ENCODE results near the gene APP. TPM values are rescaled to one million over a fixed set of nuclear protein-coding genes. Genes with fewer than 3 reads are reported as not detected.

APP gene
- polyA plus RNA-seq, 2 donors, result 28.6 to 81.7 TPM

GRCh38 chr21:25887646-25888306 is 282.8 kb downstream of the APP start:
- Histone ChIP-seq H3K27ac (ENCODE audit: low read depth in 2 of 2, low read length in 1 of 2) (no peak overlapping the region), H3K9me3 (ENCODE audit: control insufficient read depth in 2 of 2, insufficient read depth in 1 of 2, low read depth in 1 of 2, low read length in 1 of 2) (no peaks in the 10 kb centered on the region), H3K4me1 (ENCODE audit: control insufficient read depth in 2 of 2, insufficient read depth in 2 of 2, low read length in 1 of 2) (no peaks in the 10 kb centered on the region), H3K27me3 (ENCODE audit: control insufficient read depth in 1 of 2, insufficient read depth in 2 of 2, low read length in 2 of 2) (no peaks in the 10 kb centered on the region), H3K36me3 (ENCODE audit: control insufficient read depth in 2 of 2, insufficient read depth in 2 of 2, low read length in 1 of 2) (peaks cover 0 to 3% of the 10 kb centered on the region in 2 donors), H3K4me3 (ENCODE audit: low read depth in 1 of 2, low read length in 2 of 2) (no peak overlapping the region)
- 80 to 87% methylated on average over 9 of the region's 9 CpGs for WGBS, 2 donors

- no peak overlapping the region for H3K27ac ChIP-seq (ENCODE audit: low read depth in 2 of 2, low read length in 1 of 2)
- peaks cover 0 to 3% of the 10 kb centered on the region in 2 donors for H3K36me3 ChIP-seq (ENCODE audit: control insufficient read depth in 2 of 2, insufficient read depth in 2 of 2, low read length in 1 of 2)
- no peaks in the 10 kb centered on the region for H3K27me3 ChIP-seq (ENCODE audit: control insufficient read depth in 1 of 2, insufficient read depth in 2 of 2, low read length in 2 of 2)
- WGBS, 2 donors, result 92 to 94% methylated on average over 4 of the region's 4 CpGs
- H3K9me3 ChIP-seq (ENCODE audit: control insufficient read depth in 2 of 2, insufficient read depth in 1 of 2, low read depth in 1 of 2, low read length in 1 of 2), result no peaks in the 10 kb centered on the region
- H3K4me3 ChIP-seq (ENCODE audit: low read depth in 1 of 2, low read length in 2 of 2), result no peak overlapping the region
- H3K4me1 ChIP-seq (ENCODE audit: control insufficient read depth in 2 of 2, insufficient read depth in 2 of 2, low read length in 1 of 2), result no peaks in the 10 kb centered on the region
Measured at GRCh38 chr21:25887166-25887565, 283.4 kb downstream of the APP start.

GRCh38 chr21:25885880-25886279 is 284.7 kb downstream of the APP start:
- 76 to 77% methylated on average over 7 of the region's 7 CpGs for WGBS, 2 donors
- Histone ChIP-seq H3K36me3 (ENCODE audit: control insufficient read depth in 2 of 2, insufficient read depth in 2 of 2, low read length in 1 of 2) (peaks cover 0 to 2% of the 10 kb centered on the region in 2 donors), H3K27ac (ENCODE audit: low read depth in 2 of 2, low read length in 1 of 2) (no peak overlapping the region)

GRCh38 chr21:25885405-25885804 is 285.2 kb downstream of the APP start:
- Histone ChIP-seq H3K4me1 (ENCODE audit: control insufficient read depth in 2 of 2, insufficient read depth in 2 of 2, low read length in 1 of 2) (no peaks in the 10 kb centered on the region), H3K36me3 (ENCODE audit: control insufficient read depth in 2 of 2, insufficient read depth in 2 of 2, low read length in 1 of 2) (peaks cover 0 to 2% of the 10 kb centered on the region in 2 donors), H3K27me3 (ENCODE audit: control insufficient read depth in 1 of 2, insufficient read depth in 2 of 2, low read length in 2 of 2) (no peaks in the 10 kb centered on the region), H3K27ac (ENCODE audit: low read depth in 2 of 2, low read length in 1 of 2) (no peak overlapping the region), H3K9me3 (ENCODE audit: control insufficient read depth in 2 of 2, insufficient read depth in 1 of 2, low read depth in 1 of 2, low read length in 1 of 2) (no peaks in the 10 kb centered on the region), H3K4me3 (ENCODE audit: low read depth in 1 of 2, low read length in 2 of 2) (no peak overlapping the region)
- WGBS, 2 donors, result 73 to 80% methylated on average over 4 of the region's 4 CpGs

More at GRCh38 chr21:25885880-25886279, 284.7 kb downstream of the APP start:
- Histone ChIP-seq H3K4me3 (ENCODE audit: low read depth in 1 of 2, low read length in 2 of 2) (no peak overlapping the region), H3K4me1 (ENCODE audit: control insufficient read depth in 2 of 2, insufficient read depth in 2 of 2, low read length in 1 of 2) (no peaks in the 10 kb centered on the region), H3K9me3 (ENCODE audit: control insufficient read depth in 2 of 2, insufficient read depth in 1 of 2, low read depth in 1 of 2, low read length in 1 of 2) (no peaks in the 10 kb centered on the region), H3K27me3 (ENCODE audit: control insufficient read depth in 1 of 2, insufficient read depth in 2 of 2, low read length in 2 of 2) (no peaks in the 10 kb centered on the region)

- no peaks in the 10 kb centered on the region for H3K4me1 ChIP-seq (ENCODE audit: control insufficient read depth in 2 of 2, insufficient read depth in 2 of 2, low read length in 1 of 2)
- H3K9me3 ChIP-seq (ENCODE audit: control insufficient read depth in 2 of 2, insufficient read depth in 1 of 2, low read depth in 1 of 2, low read length in 1 of 2), result no peaks in the 10 kb centered on the region
- 82 to 95% methylated on average over 2 of the region's 2 CpGs for WGBS, 2 donors
- H3K36me3 ChIP-seq (ENCODE audit: control insufficient read depth in 2 of 2, insufficient read depth in 2 of 2, low read length in 1 of 2), result peaks cover 0 to 2% of the 10 kb centered on the region in 2 donors
- no peaks in the 10 kb centered on the region for H3K27me3 ChIP-seq (ENCODE audit: control insufficient read depth in 1 of 2, insufficient read depth in 2 of 2, low read length in 2 of 2)
- H3K27ac ChIP-seq (ENCODE audit: low read depth in 2 of 2, low read length in 1 of 2), result no peak overlapping the region
- H3K4me3 ChIP-seq (ENCODE audit: low read depth in 1 of 2, low read length in 2 of 2), result no peak overlapping the region
Measured at GRCh38 chr21:25884311-25884710, 286.3 kb downstream of the APP start.

- no peak overlapping the region for H3K27ac ChIP-seq (ENCODE audit: low read depth in 2 of 2, low read length in 1 of 2)
- H3K4me3 ChIP-seq (ENCODE audit: low read depth in 1 of 2, low read length in 2 of 2), result no peak overlapping the region
- H3K36me3 ChIP-seq (ENCODE audit: control insufficient read depth in 2 of 2, insufficient read depth in 2 of 2, low read length in 1 of 2), result no peaks in the 10 kb centered on the region
- WGBS, 2 donors, result 64 to 66% methylated on average over 17 of the region's 17 CpGs
- H3K27me3 ChIP-seq (ENCODE audit: control insufficient read depth in 1 of 2, insufficient read depth in 2 of 2, low read length in 2 of 2), result no peaks in the 10 kb centered on the region
- no peaks in the 10 kb centered on the region for H3K9me3 ChIP-seq (ENCODE audit: control insufficient read depth in 2 of 2, insufficient read depth in 1 of 2, low read depth in 1 of 2, low read length in 1 of 2)
- H3K4me1 ChIP-seq (ENCODE audit: control insufficient read depth in 2 of 2, insufficient read depth in 2 of 2, low read length in 1 of 2), result no peaks in the 10 kb centered on the region
Measured at GRCh38 chr21:25881524-25882376, 288.8 kb downstream of the APP start.

GRCh38 chr21:25879203-25879602 is 291.4 kb downstream of the APP start:
- H3K9me3 ChIP-seq (ENCODE audit: control insufficient read depth in 2 of 2, insufficient read depth in 1 of 2, low read depth in 1 of 2, low read length in 1 of 2), result no peaks in the 10 kb centered on the region
- H3K4me1 ChIP-seq (ENCODE audit: control insufficient read depth in 2 of 2, insufficient read depth in 2 of 2, low read length in 1 of 2), result no peaks in the 10 kb centered on the region
- no peaks in the 10 kb centered on the region for H3K36me3 ChIP-seq (ENCODE audit: control insufficient read depth in 2 of 2, insufficient read depth in 2 of 2, low read length in 1 of 2)
- 85 to 90% methylated on average over 3 of the region's 3 CpGs for WGBS, 2 donors
- H3K27ac ChIP-seq (ENCODE audit: low read depth in 2 of 2, low read length in 1 of 2), result no peak overlapping the region
- H3K4me3 ChIP-seq (ENCODE audit: low read depth in 1 of 2, low read length in 2 of 2), result no peak overlapping the region
- H3K27me3 ChIP-seq (ENCODE audit: control insufficient read depth in 1 of 2, insufficient read depth in 2 of 2, low read length in 2 of 2), result no peaks in the 10 kb centered on the region

GRCh38 chr21:25878344-25878743 is 292.2 kb downstream of the APP start:
- Histone ChIP-seq H3K9me3 (ENCODE audit: control insufficient read depth in 2 of 2, insufficient read depth in 1 of 2, low read depth in 1 of 2, low read length in 1 of 2) (no peaks in the 10 kb centered on the region), H3K27ac (ENCODE audit: low read depth in 2 of 2, low read length in 1 of 2) (no peak overlapping the region), H3K27me3 (ENCODE audit: control insufficient read depth in 1 of 2, insufficient read depth in 2 of 2, low read length in 2 of 2) (no peaks in the 10 kb centered on the region), H3K36me3 (ENCODE audit: control insufficient read depth in 2 of 2, insufficient read depth in 2 of 2, low read length in 1 of 2) (no peaks in the 10 kb centered on the region), H3K4me3 (ENCODE audit: low read depth in 1 of 2, low read length in 2 of 2) (no peak overlapping the region), H3K4me1 (ENCODE audit: control insufficient read depth in 2 of 2, insufficient read depth in 2 of 2, low read length in 1 of 2) (no peaks in the 10 kb centered on the region)
- WGBS, 2 donors, result 71 to 83% methylated on average over 3 of the region's 3 CpGs

GRCh38 chr21:25872271-25872670 is 298.3 kb downstream of the APP start:
- H3K4me3 ChIP-seq (ENCODE audit: low read depth in 1 of 2, low read length in 2 of 2), result no peak overlapping the region
- no peaks in the 10 kb centered on the region for H3K9me3 ChIP-seq (ENCODE audit: control insufficient read depth in 2 of 2, insufficient read depth in 1 of 2, low read depth in 1 of 2, low read length in 1 of 2)
- no peaks in the 10 kb centered on the region for H3K27me3 ChIP-seq (ENCODE audit: control insufficient read depth in 1 of 2, insufficient read depth in 2 of 2, low read length in 2 of 2)
- no peak overlapping the region for H3K27ac ChIP-seq (ENCODE audit: low read depth in 2 of 2, low read length in 1 of 2)
- no peaks in the 10 kb centered on the region for H3K4me1 ChIP-seq (ENCODE audit: control insufficient read depth in 2 of 2, insufficient read depth in 2 of 2, low read length in 1 of 2)
- WGBS, 2 donors, result 95 to 97% methylated on average over 4 of the region's 4 CpGs
- H3K36me3 ChIP-seq (ENCODE audit: control insufficient read depth in 2 of 2, insufficient read depth in 2 of 2, low read length in 1 of 2), result no peaks in the 10 kb centered on the region

Measured in esophagus (tissue), 2 donors.